Muscle of arm (tissue), 12 donors: ENCODE measurements around the gene HSPA13. TPM values are rescaled to one million over a fixed set of nuclear protein-coding genes. Genes with fewer than 3 reads are reported as not detected.
"Not testable (repeated sequence)": the region's sequence is repeated elsewhere in the genome, so short reads cannot be mapped to it uniquely, and the experiment has no call there.

ENCODE experiments used
- DNase-seq: peaks from one replicate; pipeline ENCODE4 v3.0.0-alpha.2; 2013
- polyA plus RNA-seq, 12 donors: library from polyadenylated mRNA; unstranded; fragments of 120-200 nt; gene quantifications; one replicate each; pipeline ENCODE4 v1.2.1, GENCODE V29; 2013; ENCODE audit not compliant: insufficient read length in 12 of 12

Gene HSPA13
- polyA plus RNA-seq, 12 donors: 24.2 to 46.9 (median 33.5) TPM; not detected in 1

GRCh38 chr21:14327346-14327745, 55.6 kb downstream of the HSPA13 start:
- DNase-seq: not testable (repeated sequence)

GRCh38 chr21:14325595-14325994, 57.4 kb downstream of the HSPA13 start:
- DNase-seq: no peak

Other genes with a start within 250 kb of the HSPA13 start
- gene LIPI, start 172.2 kb downstream of the HSPA13 start, polyA plus RNA-seq: under 1 TPM in 7 of 12 donors, not detected in 5; 0.18 to 0.56 (median 0.25) TPM
- under 1 TPM in 3 of 12 donors, not detected in 9; 0.11 to 0.83 (median 0.58) TPM for gene RBM11, start 167.0 kb downstream of the HSPA13 start, polyA plus RNA-seq
- gene SAMSN1, start 163.2 kb upstream of the HSPA13 start, polyA plus RNA-seq: 1 to 10 TPM in 10 of 12 donors, not detected in 2; 1.1 to 4.0 (median 2.1) TPM